Measurements from ENCODE around the gene PPP1R14C.

DNA sequence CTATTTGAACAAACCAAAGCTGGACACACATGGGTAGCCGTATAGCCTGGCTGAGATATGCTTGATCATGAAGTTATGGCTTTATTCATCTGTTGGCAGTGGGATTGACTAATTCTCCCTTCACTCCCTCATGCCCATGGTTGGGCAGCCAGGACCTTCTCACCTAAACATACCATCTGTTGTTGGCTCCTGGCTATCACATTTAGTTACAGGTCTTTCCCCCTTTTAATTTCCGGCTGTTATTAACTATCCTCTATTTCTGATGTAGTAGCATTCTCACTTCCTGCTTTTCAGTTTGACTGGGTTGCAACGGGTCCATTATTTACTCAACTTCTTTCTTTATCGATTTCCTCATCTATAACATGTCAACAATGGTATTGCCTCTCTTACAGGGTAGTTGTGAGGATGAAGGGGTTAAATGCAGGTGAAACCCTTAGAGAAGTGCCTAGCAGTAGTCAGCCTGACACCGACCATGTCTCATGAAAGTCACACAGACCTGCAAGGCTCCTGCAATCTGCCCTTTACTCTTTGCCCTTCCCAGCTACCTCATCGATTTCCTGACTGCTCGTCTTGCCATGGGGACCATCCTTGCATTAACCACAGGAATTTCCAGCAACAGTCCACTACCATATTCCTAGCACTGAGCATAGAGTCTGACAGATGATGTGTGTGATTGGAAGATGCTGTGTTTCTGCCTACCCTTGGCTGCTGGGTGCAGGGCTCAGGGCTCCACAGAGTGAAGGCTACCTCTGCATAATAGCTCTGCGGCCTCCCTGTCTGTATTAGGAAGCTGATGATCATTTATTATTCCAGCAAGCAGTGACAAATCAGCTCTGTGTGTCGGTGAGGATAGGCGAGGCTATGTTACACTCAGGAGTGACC is 42.2 kb downstream of the PPP1R14C start:
- TF ChIP-seq, protein P1, sequence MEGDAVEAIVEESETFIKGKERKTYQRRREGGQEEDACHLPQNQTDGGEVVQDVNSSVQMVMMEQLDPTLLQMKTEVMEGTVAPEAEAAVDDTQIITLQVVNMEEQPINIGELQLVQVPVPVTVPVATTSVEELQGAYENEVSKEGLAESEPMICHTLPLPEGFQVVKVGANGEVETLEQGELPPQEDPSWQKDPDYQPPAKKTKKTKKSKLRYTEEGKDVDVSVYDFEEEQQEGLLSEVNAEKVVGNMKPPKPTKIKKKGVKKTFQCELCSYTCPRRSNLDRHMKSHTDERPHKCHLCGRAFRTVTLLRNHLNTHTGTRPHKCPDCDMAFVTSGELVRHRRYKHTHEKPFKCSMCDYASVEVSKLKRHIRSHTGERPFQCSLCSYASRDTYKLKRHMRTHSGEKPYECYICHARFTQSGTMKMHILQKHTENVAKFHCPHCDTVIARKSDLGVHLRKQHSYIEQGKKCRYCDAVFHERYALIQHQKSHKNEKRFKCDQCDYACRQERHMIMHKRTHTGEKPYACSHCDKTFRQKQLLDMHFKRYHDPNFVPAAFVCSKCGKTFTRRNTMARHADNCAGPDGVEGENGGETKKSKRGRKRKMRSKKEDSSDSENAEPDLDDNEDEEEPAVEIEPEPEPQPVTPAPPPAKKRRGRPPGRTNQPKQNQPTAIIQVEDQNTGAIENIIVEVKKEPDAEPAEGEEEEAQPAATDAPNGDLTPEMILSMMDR (IDR thresholded peaks at IDR 0.05; ENCODE audit: extremely low read depth in 1 of 2, insufficient read depth in 1 of 2, low read depth in 1 of 2, low read length in 2 of 2), result no peak
- no peak for TF ChIP-seq POLR2A (IDR thresholded peaks at IDR 0.05; ENCODE audit: low read depth, low read length)
- no peak for TF ChIP-seq EZH2 (IDR thresholded peaks at IDR 0.05; ENCODE audit: borderline replicate concordance, low read depth, low read length, severe bottlenecking)

Data from endothelial cell of umbilical vein (primary cell).